Esophagus squamous epithelium (tissue), 4 donors: ENCODE measurements around the gene SEC14L1.

Source experiments
- CTCF ChIP-seq, 6 experiments: fragments of 450-650 bp in 4 of 6; fragments of 200-600 bp in 2 of 6; sonication (generic) in 2 of 6; IDR thresholded peaks; one replicate each; pipeline ENCODE4 v1.5.1; 2016 to 2019; ENCODE audit warnings: antibody characterized with exemption in 6 of 6, mild to moderate bottlenecking in 4 of 6, moderate library complexity in 4 of 6
- POLR2A ChIP-seq, 4 donors: fragments of 450-650 bp; IDR thresholded peaks; one replicate each; pipeline ENCODE4 v1.6.1; 2017; ENCODE audit warnings: antibody characterized with exemption in 4 of 4, mild to moderate bottlenecking in 4 of 4, moderate library complexity in 3 of 4

GRCh38 chr17:77160091-77160874 lies 19.5 kb downstream of the SEC14L1 start:
- TF ChIP-seq CTCF (IDR thresholded peaks at IDR 0.05) (no peak), POLR2A (IDR thresholded peaks at IDR 0.05) (no peak)
